HG03159 (cell line): ENCODE results near the gene ZNF804B.
A peak's percentile ranks its signal among the peaks of the same experiment; 100 is the strongest.

ENCODE experiments used
- ATAC-seq: cut with Tn5 transposase; IDR thresholded peaks from one replicate; pipeline ENCODE4 v1.9.1; 2021; ENCODE audit warnings: mild to moderate bottlenecking, moderate library complexity; ENCODE audit not compliant: unreplicated experiment

Gene ZNF804B

GRCh38 chr7:88835147-88835728, 75.7 kb downstream of the ZNF804B start:
- peak; percentile 96 for ATAC-seq

GRCh38 chr7:88842201-88842600, 82.7 kb downstream of the ZNF804B start:
- no peak for ATAC-seq

GRCh38 chr7:88845091-88845490, 85.6 kb downstream of the ZNF804B start:
- ATAC-seq: no peak

- ATAC-seq: no peak
These were observed 91.7 kb downstream of the ZNF804B start for GRCh38 chr7:88851220-88851619.

DNA sequence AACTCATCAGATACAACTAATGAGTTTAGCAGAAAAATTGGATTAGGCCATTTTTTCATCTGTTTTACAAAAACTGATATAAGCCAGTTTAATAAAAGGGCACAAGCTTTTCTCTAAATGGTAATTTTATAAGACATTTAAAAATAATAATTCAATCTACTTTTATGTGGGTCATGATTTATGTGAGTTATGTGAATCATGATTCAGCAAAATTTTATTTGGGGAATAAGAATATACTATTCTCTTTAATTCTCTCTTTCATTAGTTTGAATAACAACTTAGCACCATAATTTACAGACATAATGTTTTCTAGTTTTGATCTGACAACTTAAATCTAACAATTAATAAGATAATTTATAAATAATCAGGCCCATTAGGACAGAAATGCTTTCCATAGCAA, 99.8 kb downstream of the ZNF804B start:
- no peak for ATAC-seq

GRCh38 chr7:88866265-88866863, 106.9 kb downstream of the ZNF804B start:
- ATAC-seq: no peak

- no peak for ATAC-seq
These were observed 107.7 kb downstream of the ZNF804B start for GRCh38 chr7:88867158-88867557.

DNA sequence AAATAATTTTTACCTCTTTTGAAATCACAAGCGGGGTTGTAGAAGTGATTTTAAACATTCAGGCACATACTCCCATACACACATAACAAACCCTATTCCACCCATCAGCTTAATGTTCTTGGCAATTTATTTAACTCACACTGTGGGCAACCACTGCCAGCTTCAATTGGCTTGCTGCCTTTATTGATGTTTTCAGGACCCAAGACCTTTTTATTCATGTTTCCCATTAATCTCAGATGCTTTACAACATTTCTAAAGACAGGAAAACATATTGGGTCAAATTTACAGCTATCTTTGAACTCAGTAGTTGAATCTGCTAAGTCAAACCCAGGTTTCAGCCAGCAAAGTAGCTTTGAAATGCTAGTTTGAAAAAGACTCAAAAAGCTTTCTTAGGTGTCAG, 109.0 kb downstream of the ZNF804B start:
- ATAC-seq: no peak

- no peak for ATAC-seq
These were observed 121.6 kb downstream of the ZNF804B start for GRCh38 chr7:88881136-88881535.

GRCh38 chr7:88885131-88885530, 125.6 kb downstream of the ZNF804B start:
- ATAC-seq: no peak

DNA sequence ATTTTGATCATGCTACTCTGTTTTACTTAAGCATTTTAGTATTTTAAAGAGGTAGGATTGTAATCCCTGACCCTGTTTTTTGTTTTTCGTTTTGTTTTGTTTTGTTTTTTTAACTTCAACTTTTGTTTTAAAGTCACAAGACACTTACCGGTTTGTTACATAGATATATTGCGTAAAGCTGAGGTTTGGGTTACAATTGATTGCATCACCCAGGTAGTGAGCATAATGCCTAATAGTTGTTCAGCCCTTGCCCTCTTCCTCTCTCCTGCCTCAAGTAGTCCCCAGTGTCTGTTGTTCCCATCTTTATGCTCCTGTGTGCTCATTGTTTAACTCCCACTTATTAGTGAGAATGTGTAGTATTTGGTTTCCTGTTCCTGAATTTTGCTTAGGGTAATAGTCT, 129.2 kb downstream of the ZNF804B start:
- ATAC-seq: no peak

DNA sequence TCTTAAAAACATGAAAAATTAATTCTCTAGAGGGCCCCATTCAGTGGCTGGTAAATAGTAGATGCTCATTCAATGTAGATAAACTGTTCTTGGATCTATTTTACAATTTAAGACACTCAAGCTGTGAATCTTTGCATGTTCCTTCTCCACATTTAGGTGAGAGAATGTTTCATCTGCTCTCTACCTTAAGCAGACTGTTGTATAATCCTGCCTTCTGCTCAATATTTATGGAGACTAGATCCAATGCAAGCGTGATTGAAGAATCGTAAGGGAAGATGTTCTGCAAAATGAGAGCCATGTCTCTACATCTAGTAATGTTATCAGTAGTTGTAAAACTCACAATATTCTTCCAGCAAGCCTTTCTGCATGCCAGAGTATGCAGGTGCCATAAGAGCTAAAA, 151.0 kb downstream of the ZNF804B start:
- no peak for ATAC-seq

DNA sequence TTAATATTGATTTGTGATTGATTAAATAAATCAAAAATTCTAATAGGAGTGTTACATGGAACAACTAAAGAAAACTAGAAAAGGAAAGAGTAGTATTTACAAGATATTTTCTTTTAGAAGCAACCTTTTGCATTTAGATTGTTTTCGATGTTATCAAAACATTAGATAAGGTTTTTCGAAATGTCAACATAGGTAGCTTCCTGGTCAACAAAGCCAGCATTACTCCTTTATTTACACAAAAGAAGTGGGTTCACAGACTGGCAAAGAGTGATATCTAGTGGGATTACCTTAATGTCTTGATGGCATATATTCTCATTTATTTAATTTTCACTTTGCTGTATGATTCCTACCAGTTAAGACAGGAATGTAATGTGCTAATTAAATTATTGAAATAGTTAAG, 153.4 kb downstream of the ZNF804B start:
- ATAC-seq: no peak

DNA sequence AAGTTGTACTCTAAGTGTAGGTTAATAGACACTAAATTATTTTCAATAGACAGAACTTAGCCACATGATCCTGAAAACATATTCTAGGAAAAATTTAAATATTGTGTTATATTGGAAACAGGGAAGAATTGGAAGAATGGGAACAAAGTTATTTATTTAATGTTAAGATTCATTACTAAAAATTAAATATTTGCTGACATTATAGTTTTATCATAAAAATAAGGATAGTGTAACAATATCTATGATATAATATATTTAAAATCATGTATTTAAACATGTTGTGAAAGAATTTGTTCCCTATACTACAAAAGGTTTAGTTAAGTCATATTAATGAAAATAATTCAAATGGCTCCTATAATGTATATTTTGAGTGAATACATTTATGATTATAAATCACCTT, 156.1 kb downstream of the ZNF804B start:
- ATAC-seq: no peak

DNA sequence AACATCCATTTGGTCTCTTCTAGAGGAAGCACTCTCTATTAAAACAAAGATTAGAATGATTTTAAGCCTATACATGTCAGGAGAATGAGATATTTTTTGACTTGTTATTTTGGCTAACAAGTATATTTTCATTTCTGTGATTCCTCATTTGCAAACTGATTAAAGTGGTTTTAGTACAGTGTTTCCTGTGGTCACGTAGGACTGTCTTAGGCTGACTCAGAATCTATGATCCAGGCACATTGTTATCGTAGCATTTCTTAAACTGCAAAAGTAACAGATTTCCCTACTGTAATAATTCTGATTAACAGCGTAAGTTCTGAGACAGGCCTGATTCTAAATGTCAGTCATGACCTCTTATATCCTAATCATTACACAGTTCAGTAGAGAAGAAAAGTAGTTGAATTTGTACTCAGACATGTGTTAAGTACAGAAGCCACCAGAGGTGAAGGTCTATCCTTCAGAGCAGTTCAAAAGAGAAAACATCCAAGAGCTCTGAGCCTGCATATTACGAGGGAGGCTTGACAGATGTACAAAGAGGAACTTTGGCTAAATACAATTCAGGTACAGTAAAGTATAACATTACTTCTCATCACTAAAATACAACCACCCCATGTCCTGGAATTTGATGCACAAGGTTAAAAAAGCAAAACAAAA, 160.1 kb downstream of the ZNF804B start:
- ATAC-seq: no peak

DNA sequence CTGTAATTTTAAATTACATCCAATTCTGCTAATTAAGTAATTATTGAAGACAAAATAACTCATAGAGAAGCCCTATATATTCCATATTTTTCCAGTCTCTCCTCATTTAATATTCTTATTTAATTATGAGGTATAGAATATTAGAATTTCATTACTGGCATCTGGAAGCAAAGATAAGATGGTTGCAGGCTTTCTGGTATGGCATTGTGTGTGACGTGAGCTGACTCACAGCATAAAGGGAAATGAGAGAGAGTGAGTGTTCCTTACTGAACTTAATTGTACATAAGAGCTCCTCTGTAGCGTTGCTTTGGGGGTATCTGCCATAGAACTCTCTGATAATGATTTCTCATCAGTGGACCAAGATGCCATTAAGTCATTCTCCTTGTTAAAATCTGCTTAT, 163.4 kb downstream of the ZNF804B start:
- no peak for ATAC-seq

DNA sequence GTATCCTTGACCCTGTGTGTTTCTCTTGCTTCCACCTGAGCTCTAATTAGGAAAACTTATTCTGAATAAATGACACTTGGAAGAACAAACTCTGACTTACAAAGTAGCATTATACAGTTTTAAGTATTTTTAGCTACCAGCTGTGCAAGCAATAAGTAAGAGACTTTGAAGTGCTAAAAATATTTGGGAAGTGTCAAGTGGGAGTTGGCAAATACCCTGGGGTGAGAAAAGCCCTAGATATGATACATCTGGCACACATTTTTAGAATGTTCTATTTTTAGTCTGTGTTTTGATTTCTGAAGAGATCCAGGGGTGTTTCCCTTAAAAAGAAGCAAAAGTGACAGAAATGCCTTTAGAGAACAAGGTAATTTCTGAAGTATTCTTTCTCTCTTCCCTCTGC, 168.8 kb downstream of the ZNF804B start:
- ATAC-seq: no peak

- ATAC-seq: no peak
These were observed 170.2 kb downstream of the ZNF804B start for GRCh38 chr7:88929719-88930118.

GRCh38 chr7:88933285-88933684, 173.8 kb downstream of the ZNF804B start:
- no peak for ATAC-seq

GRCh38 chr7:88942815-88943501, 183.5 kb downstream of the ZNF804B start:
- ATAC-seq: no peak

DNA sequence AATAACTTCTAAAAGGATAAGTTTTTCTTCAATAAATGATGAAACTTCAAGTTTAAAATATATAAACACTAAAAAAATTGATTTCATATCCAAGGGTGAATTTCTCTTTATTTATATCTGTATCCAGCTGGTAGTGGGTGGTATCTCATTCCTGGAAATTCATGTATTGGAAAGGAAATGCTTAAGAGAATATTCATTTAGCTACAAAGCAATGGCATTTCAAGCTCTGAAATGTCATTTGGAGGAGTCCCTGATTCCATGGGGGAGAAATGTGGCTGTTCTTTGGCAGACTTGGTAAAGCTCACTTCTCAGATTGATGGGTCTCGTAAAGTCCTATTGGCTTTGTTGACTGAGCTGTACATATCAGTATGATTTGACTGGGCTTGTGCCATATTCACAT, 192.3 kb downstream of the ZNF804B start:
- no peak for ATAC-seq

DNA sequence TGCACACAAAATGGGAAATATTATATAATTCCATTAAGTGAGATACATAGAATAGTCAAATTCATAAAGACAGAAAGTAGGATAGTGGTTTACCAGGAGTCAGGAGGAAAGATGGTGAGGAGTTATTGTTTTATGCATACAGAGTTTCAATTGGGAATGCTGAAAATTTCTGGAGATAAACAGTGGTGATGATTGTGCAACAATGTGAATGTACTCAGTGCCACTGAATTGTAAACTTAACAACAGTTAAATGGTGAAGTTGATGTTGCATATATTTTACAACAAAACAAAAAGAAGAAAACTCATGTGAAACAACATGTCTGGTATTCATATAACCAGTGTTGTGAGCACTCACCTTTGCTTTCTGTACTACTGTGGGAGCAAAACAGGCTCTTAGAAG, 204.9 kb downstream of the ZNF804B start:
- no peak for ATAC-seq
